ENCODE results near the gene OR10H3.

GRCh38 chr19:15748239-15748638 is 10.5 kb downstream of the OR10H3 start:
- TF ChIP-seq CTCF (IDR thresholded peaks at IDR 0.05) = no peak
- TF ChIP-seq YY1 (IDR thresholded peaks at IDR 0.05; ENCODE audit: low read depth) = no peak
- TF ChIP-seq FOXJ3 (CRISPR knock-in tag; IDR thresholded peaks at IDR 0.05) = no peak
- no peak for TF ChIP-seq USF2 (IDR thresholded peaks at IDR 0.05; ENCODE audit: borderline replicate concordance, low read depth, low read length)
- no peak for TF ChIP-seq RAD21 (IDR thresholded peaks at IDR 0.05; ENCODE audit: low read length)
- no peak for TF ChIP-seq ELF1 (IDR thresholded peaks at IDR 0.05)

All from SK-N-SH (cell line).